Measurements from ENCODE around the gene VPREB1. TPM values are rescaled to one million over a fixed set of nuclear protein-coding genes. Genes with fewer than 3 reads are reported as not detected.
A peak's percentile ranks its signal among the peaks of the same experiment; 100 is the strongest.
"Not testable (repeated sequence)": the region's sequence is repeated elsewhere in the genome, so short reads cannot be mapped to it uniquely, and the experiment has no call there.

The VPREB1 gene
- total RNA-seq, 6 experiments from 2014 or later = not detected

GRCh38 chr22:22216450-22216959 lies 28.1 kb upstream of the VPREB1 start:
- DNase-seq (no peak), ATAC-seq (no peak)
- TF ChIP-seq POLR2A (IDR thresholded peaks at IDR 0.05) = no peak
- WGBS (ENCODE audit: insufficient coverage, low coverage, low lambda C conversion rate, missing lambda C conversion rate) = 20% methylated on average over 1 of the region's 4 CpGs
- Histone ChIP-seq H3K4me1 (no peaks in the 10 kb centered on the region), H3K36me3 (no peaks in the 10 kb centered on the region), H3K4me3 (no peak overlapping the region), H3K9me3 (no peaks in the 10 kb centered on the region), H3K27ac (no peak overlapping the region), H3K27me3 (no peaks in the 10 kb centered on the region)
- intact Hi-C loops (cut with DNase I) = no loop called here

GRCh38 chr22:22218302-22218701 lies 26.3 kb upstream of the VPREB1 start:
- Histone ChIP-seq H3K4me1 (no peaks in the 10 kb centered on the region), H3K36me3 (no peaks in the 10 kb centered on the region), H3K27ac (no peak overlapping the region), H3K9me3 (no peaks in the 10 kb centered on the region), H3K4me3 (no peak overlapping the region), H3K27me3 (no peaks in the 10 kb centered on the region)
- TF ChIP-seq CTCF (IDR thresholded peaks at IDR 0.05) (no peak), POLR2A (IDR thresholded peaks at IDR 0.05) (no peak)
- ATAC-seq = no peak
- 15% methylated on average over 4 of the region's 4 CpGs for WGBS (ENCODE audit: insufficient coverage, low coverage, low lambda C conversion rate, missing lambda C conversion rate)
- intact Hi-C loops (cut with DNase I) = no loop called here
- DNase-seq = no peak

- DNase-seq (no peak), ATAC-seq (no peak)
- intact Hi-C loops (cut with DNase I) = no loop called here
- Histone ChIP-seq H3K4me1 (no peaks in the 10 kb centered on the region), H3K9me3 (no peaks in the 10 kb centered on the region), H3K4me3 (no peak overlapping the region), H3K36me3 (no peaks in the 10 kb centered on the region), H3K27me3 (no peaks in the 10 kb centered on the region), H3K27ac (no peak overlapping the region)
- 49% methylated on average over 4 of the region's 6 CpGs for WGBS (ENCODE audit: insufficient coverage, low coverage, low lambda C conversion rate, missing lambda C conversion rate)
- TF ChIP-seq POLR2A (IDR thresholded peaks at IDR 0.05) (no peak), CTCF (IDR thresholded peaks at IDR 0.05) (no peak)
These were observed 25.2 kb upstream of the VPREB1 start for GRCh38 chr22:22219140-22219996.

GRCh38 chr22:22221043-22221442 lies 23.5 kb upstream of the VPREB1 start:
- H3K9me3 ChIP-seq; DNase-seq; intact Hi-C loops (cut with DNase I); H3K36me3 ChIP-seq; H3K27me3 ChIP-seq; H3K4me1 ChIP-seq; H3K27ac ChIP-seq; H3K4me3 ChIP-seq: not testable (repeated sequence)
- WGBS (ENCODE audit: insufficient coverage, low coverage, low lambda C conversion rate, missing lambda C conversion rate) = no CpG with 5 or more reads among the region's 7 CpGs
- ATAC-seq = peak in 1 of 4 donors; percentile 11

- intact Hi-C loops (cut with DNase I) = no loop called here
- H3K27me3 ChIP-seq = no peaks in the 10 kb centered on the region
- TF ChIP-seq CTCF (IDR thresholded peaks at IDR 0.05) = no peak
- TF ChIP-seq POLR2A (IDR thresholded peaks at IDR 0.05) = no peak
- no peaks in the 10 kb centered on the region for H3K9me3 ChIP-seq
- no peak for ATAC-seq
- H3K4me3 ChIP-seq = no peak overlapping the region
- H3K27ac ChIP-seq = no peak overlapping the region
- DNase-seq = no peak
- WGBS (ENCODE audit: insufficient coverage, low coverage, low lambda C conversion rate, missing lambda C conversion rate) = 81% methylated on average over 6 of the region's 6 CpGs
- H3K4me1 ChIP-seq = no peaks in the 10 kb centered on the region
- H3K36me3 ChIP-seq = no peaks in the 10 kb centered on the region
These were observed 18.0 kb upstream of the VPREB1 start for GRCh38 chr22:22226448-22227187.

Measured in right lobe of liver (tissue), 6 donors.